HCT116 (cell line): Measurements from ENCODE around the gene SCFD2. TPM values are rescaled to one million over a fixed set of nuclear protein-coding genes. Genes with fewer than 3 reads are reported as not detected.

Source experiments
- ATAC-seq: fragments of 200-7000 bp; cut with Tn5 transposase; 2 replicates; pipeline ENCODE4 v1.9.1; 2020; ENCODE audit warnings: mild to moderate bottlenecking, moderate library complexity
- BruUV-seq: library from RNA; stranded (reverse); fragments of 400-500 nt; replicated peaks from 2 replicates; lab custom pipeline; 2021; lab: Mats Ljungman, UMichigan
- CTCF ChIA-PET: fragments of 300-600 bp; sonication (Branson Sonifier 250); formaldehyde crosslinking; loops from one replicate; lab custom pipeline; 2021; ENCODE audit warnings: antibody characterized with exemption; lab: Charles Lee
- POLR2A ChIA-PET: fragments of 300-600, 350-600 bp; sonication (Branson Sonifier 250); formaldehyde crosslinking; loops from one replicate; lab custom pipeline; 2021; ENCODE audit warnings: antibody characterized with exemption; lab: Charles Lee
- RAD21 ChIA-PET, 2 experiments: fragments of 300-600 bp; sonication (Branson Sonifier 250); formaldehyde crosslinking; loops; one replicate each; lab custom pipeline; 2023; ENCODE audit warnings: low total read pairs in 2 of 2; ENCODE audit not compliant: uncharacterized antibody in 2 of 2, unreplicated experiment in 2 of 2, low non-redundant PET in 1 of 2; lab: Charles Lee
- DNase-seq: peaks from one replicate; pipeline ENCODE4 v3.0.0-alpha.2; 2010; ENCODE audit warnings: low read depth, low spot score
- H2AFZ ChIP-seq: fragments of 200-600 bp; shearing (Covaris generic), sonication (generic); 2 replicates; pipeline ENCODE4 v1.6.1; 2017; ENCODE audit warnings: low read depth, mixed run types, mixed read lengths, antibody characterized with exemption, low read length; ENCODE audit not compliant: poor library complexity, severe bottlenecking
- H3K27ac ChIP-seq: 2 replicates; pipeline ENCODE4 v1.5.1; 2012; ENCODE audit warnings: low read depth, low read length
- H3K27me3 ChIP-seq: fragments of 200-600 bp; sonication (generic); 2 replicates; pipeline ENCODE4 v1.6.1; 2016; ENCODE audit warnings: mixed run types, low read length, mixed read lengths; ENCODE audit not compliant: insufficient read depth
- H3K36me3 ChIP-seq, 2 experiments: fragments of 200-500 bp in 1 of 2; fragments of 200-600 bp in 1 of 2; sonication (Bioruptor generic) in 1 of 2; sonication (generic) in 1 of 2; 2 replicates each; pipeline versions ENCODE4 v1.5.1 to v1.6.1; 2014 to 2016; ENCODE audit warnings: low read length in 2 of 2, inconsistent platforms in 1 of 2, mixed read lengths in 1 of 2, mixed run types in 1 of 2; ENCODE audit not compliant: insufficient read depth in 2 of 2, control insufficient read depth in 1 of 2
- H3K4me1 ChIP-seq, 2 experiments: fragments of 200-600 bp in 1 of 2; sonication (generic) in 1 of 2; 2 replicates each; pipeline versions ENCODE4 v1.5.1 to v1.6.1; 2012 to 2017; ENCODE audit warnings: low read length in 2 of 2, inconsistent platforms in 1 of 2, mild to moderate bottlenecking in 1 of 2, mixed read lengths in 1 of 2, mixed run types in 1 of 2, moderate library complexity in 1 of 2; ENCODE audit not compliant: insufficient read depth in 2 of 2, control insufficient read depth in 1 of 2
- H3K4me2 ChIP-seq: fragments of 200-600 bp; sonication (generic); 2 replicates; pipeline ENCODE4 v1.6.1; 2017; ENCODE audit warnings: mixed run types, low read length, mixed read lengths
- H3K4me3 ChIP-seq, 2 experiments: fragments of 200-600 bp in 1 of 2; sonication (generic) in 1 of 2; replicated peaks in 1 of 2; 2 replicates each; pipeline ENCODE4 v1.5.1; 2011 to 2016; ENCODE audit warnings: low read length in 2 of 2, control low read depth in 1 of 2, low read depth in 1 of 2, mild to moderate bottlenecking in 1 of 2, mixed read lengths in 1 of 2, mixed run types in 1 of 2
- H3K79me2 ChIP-seq: fragments of 200-600 bp; sonication (generic); 2 replicates; pipeline ENCODE4 v1.6.1; 2017; ENCODE audit warnings: mild to moderate bottlenecking, mixed run types, low read length, moderate library complexity, mixed read lengths; ENCODE audit not compliant: insufficient read depth
- H3K9ac ChIP-seq: fragments of 200-600 bp; sonication (generic); 2 replicates; pipeline ENCODE4 v1.6.1; 2016; ENCODE audit warnings: low read length, mixed read lengths
- H3K9me2 ChIP-seq: fragments of 200-600 bp; sonication (generic), shearing (Covaris generic); 2 replicates; pipeline ENCODE4 v1.6.1; 2017; ENCODE audit warnings: mixed run types, mild to moderate bottlenecking, moderate library complexity; ENCODE audit not compliant: insufficient read depth
- H3K9me3 ChIP-seq, 2 experiments: fragments of 200-500 bp in 1 of 2; fragments of 200-600 bp in 1 of 2; sonication (Bioruptor generic) in 1 of 2; sonication (generic) in 1 of 2; 2 replicates each; pipeline ENCODE4 v1.6.1; 2014 to 2017; ENCODE audit warnings: low read length in 2 of 2, mixed read lengths in 2 of 2, inconsistent platforms in 1 of 2, low read depth in 1 of 2, mild to moderate bottlenecking in 1 of 2, mixed run types in 1 of 2, moderate library complexity in 1 of 2; ENCODE audit not compliant: control insufficient read depth in 1 of 2, insufficient read depth in 1 of 2
- H4K20me1 ChIP-seq: fragments of 200-600 bp; sonication (generic), shearing (Covaris generic); 2 replicates; pipeline ENCODE4 v1.6.1; 2017; ENCODE audit warnings: mixed run types, mild to moderate bottlenecking, moderate library complexity; ENCODE audit not compliant: insufficient read depth
- CBX3 ChIP-seq: IDR thresholded peaks from 2 replicates; pipeline ENCODE4 v1.6.1; 2012; ENCODE audit warnings: low read depth
- CTCF ChIP-seq, 3 experiments: fragments of 200-600 bp in 1 of 3; sonication (generic) in 1 of 3; IDR thresholded peaks in 2 of 3; conservative IDR thresholded peaks in 1 of 3; 2 replicates each; pipeline ENCODE4 v1.5.1; 2012 to 2017; ENCODE audit warnings: low read depth in 2 of 3, low read length in 2 of 3, antibody characterized with exemption in 1 of 3, borderline replicate concordance in 1 of 3, control low read depth in 1 of 3, mild to moderate bottlenecking in 1 of 3, mixed read lengths in 1 of 3, mixed run types in 1 of 3, moderate library complexity in 1 of 3; ENCODE audit not compliant: insufficient read depth in 1 of 3
- FOSL1 ChIP-seq: IDR thresholded peaks from 2 replicates; pipeline ENCODE4 v1.6.1; 2012; ENCODE audit warnings: low read depth
- JUND ChIP-seq: IDR thresholded peaks from 2 replicates; pipeline ENCODE4 v1.6.1; 2012
- REST ChIP-seq: IDR thresholded peaks from 2 replicates; pipeline ENCODE4 v1.6.1; 2012; ENCODE audit warnings: low read depth
- SIN3A ChIP-seq: IDR thresholded peaks from 2 replicates; pipeline ENCODE4 v1.6.1; 2012; ENCODE audit warnings: low read depth
- intact Hi-C: fragments of 100-400 bp; cut with micrococcal nuclease; formaldehyde crosslinking; loops from 2 replicates; pipeline ENCODE4 v1.10.0; 2022
- total RNA-seq: library from RNA; stranded (reverse); gene quantifications from one replicate; pipeline ENCODE4 v1.2.1, GENCODE V29; 2021; ENCODE audit not compliant: unreplicated experiment

Gene SCFD2
- total RNA-seq, 1 experiment from 2014 or later, result 13.6 TPM

GRCh38 chr4:53005149-53005546 lies 360.7 kb downstream of the SCFD2 start:
- intact Hi-C loops, result no loop called here
- TF ChIP-seq SIN3A (no peak), CBX3 (no peak), JUND (no peak), REST (no peak), FOSL1 (no peak), CTCF (IDR thresholded peaks at IDR 0.05 in 2 of 3, conservative IDR thresholded peaks at IDR 0.05 in 1 of 3; ENCODE audit: borderline replicate concordance in 1 of 3, insufficient read depth in 1 of 3, low read depth in 2 of 3, low read length in 2 of 3) (no peak)
- TF ChIP-seq, all 23 proteins: peak for 0
- ATAC-seq (no peak), DNase-seq (no peak)
- H3K79me2 ChIP-seq, result no peaks in the 10 kb centered on the region
- no peak overlapping the region for H2AFZ ChIP-seq
- H4K20me1 ChIP-seq, result no peaks in the 10 kb centered on the region
- no peaks in the 10 kb centered on the region for H3K9me3 ChIP-seq
- no peaks in the 10 kb centered on the region for H3K4me1 ChIP-seq
- ChIA-PET RAD21 (no interaction called here), CTCF (no interaction called here), POLR2A (no interaction called here)
- no peaks in the 10 kb centered on the region for H3K36me3 ChIP-seq
- H3K4me3 ChIP-seq, result no peak overlapping the region
- H3K4me2 ChIP-seq, result no peak overlapping the region
- no peak overlapping the region for H3K27ac ChIP-seq
- BruUV-seq, result no TSS peak
- H3K9me2 ChIP-seq, result no peaks in the 10 kb centered on the region
- no peaks in the 10 kb centered on the region for H3K27me3 ChIP-seq
- no peak overlapping the region for H3K9ac ChIP-seq
